ENCODE data around the gene TKTL2. TPM values are rescaled to one million over a fixed set of nuclear protein-coding genes. Genes with fewer than 3 reads are reported as not detected.
"Not testable (repeated sequence)": the region's sequence is repeated elsewhere in the genome, so short reads cannot be mapped to it uniquely, and the experiment has no call there.

TKTL2 gene
- total RNA-seq, 3 donors from 2014 or later, result not detected

DNA sequence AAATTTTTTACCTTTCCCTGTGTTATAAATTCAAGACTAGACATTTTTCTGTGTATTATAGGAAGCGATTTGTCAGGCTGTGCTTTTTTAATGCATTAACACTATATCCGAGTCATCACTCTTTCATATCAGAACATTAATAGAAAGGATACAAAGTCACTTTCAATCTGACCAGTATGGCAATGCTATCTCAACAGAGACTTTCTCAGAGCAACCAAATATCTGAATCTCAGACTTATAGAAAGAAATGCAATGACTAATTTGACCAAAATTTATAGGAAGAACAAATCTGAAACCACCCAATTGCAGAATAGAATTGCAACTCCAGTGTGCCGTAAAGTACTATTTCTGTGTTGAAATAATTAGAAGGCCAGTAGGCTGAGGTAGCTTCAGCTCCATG, 473 bp upstream of the TKTL2 start:
- no peaks in the 10 kb centered on the region for H3K36me3 Mint-ChIP-seq (ENCODE audit: insufficient read depth)
- no peaks in the 10 kb centered on the region for H3K9me3 Mint-ChIP-seq
- H3K27me3 Mint-ChIP-seq (ENCODE audit: low read depth), result no peaks in the 10 kb centered on the region
- H3K4me3 Mint-ChIP-seq, result no peak overlapping the region
- no peaks in the 10 kb centered on the region for H3K4me1 Mint-ChIP-seq (ENCODE audit: low read depth)
- ATAC-seq (no peak), DNase-seq (no peak)

DNA sequence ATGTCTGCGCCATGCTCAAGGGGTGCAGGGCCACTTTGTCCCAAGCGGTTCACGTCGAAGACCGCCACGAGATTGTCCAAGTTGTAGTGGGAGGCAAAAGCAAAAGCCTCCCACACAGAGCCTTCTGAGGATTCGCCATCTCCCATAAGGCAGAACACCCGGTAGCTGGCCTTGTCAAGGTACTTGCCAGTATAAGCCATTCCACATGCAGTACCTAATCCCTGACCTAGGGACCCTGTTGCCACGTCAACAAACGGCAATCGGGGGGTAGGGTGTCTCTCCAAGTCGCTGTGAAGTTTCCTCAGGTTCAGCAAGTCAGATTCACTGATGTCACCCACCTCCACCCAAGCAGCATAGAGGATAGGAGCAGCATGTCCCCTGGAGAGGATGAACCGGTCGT, 424 bp downstream of the TKTL2 start:
- H3K4me3 Mint-ChIP-seq, result no peak overlapping the region
- DNase-seq (no peak), ATAC-seq (no peak)
- H3K9me3 Mint-ChIP-seq, result no peaks in the 10 kb centered on the region
- no peaks in the 10 kb centered on the region for H3K36me3 Mint-ChIP-seq (ENCODE audit: insufficient read depth)
- no peaks in the 10 kb centered on the region for H3K27me3 Mint-ChIP-seq (ENCODE audit: low read depth)
- H3K4me1 Mint-ChIP-seq (ENCODE audit: low read depth), result no peaks in the 10 kb centered on the region

- H3K9me3 Mint-ChIP-seq, result no peaks in the 10 kb centered on the region
- peaks cover 3% of the 10 kb centered on the region for H3K27me3 Mint-ChIP-seq (ENCODE audit: low read depth)
- H3K4me1 Mint-ChIP-seq (ENCODE audit: low read depth), result no peaks in the 10 kb centered on the region
- no peak overlapping the region for H3K4me3 Mint-ChIP-seq
- no peak for ATAC-seq
- no peaks in the 10 kb centered on the region for H3K36me3 Mint-ChIP-seq (ENCODE audit: insufficient read depth)
- DNase-seq, result no peak
These were observed 3.2 kb downstream of the TKTL2 start for GRCh38 chr4:163470391-163470790.

GRCh38 chr4:163467082-163467770, 6.3 kb downstream of the TKTL2 start:
- Mint-ChIP-seq H3K4me3 (no peak overlapping the region), H3K36me3 (ENCODE audit: insufficient read depth) (no peaks in the 10 kb centered on the region), H3K9me3 (no peaks in the 10 kb centered on the region), H3K27me3 (ENCODE audit: low read depth) (peaks cover 6% of the 10 kb centered on the region), H3K4me1 (ENCODE audit: low read depth) (no peaks in the 10 kb centered on the region)
- no peak for DNase-seq
- no peak for ATAC-seq

- DNase-seq (no peak), ATAC-seq (no peak)
- no peaks in the 10 kb centered on the region for H3K36me3 Mint-ChIP-seq (ENCODE audit: insufficient read depth)
- no peak overlapping the region for H3K4me3 Mint-ChIP-seq
- peaks cover 12% of the 10 kb centered on the region for H3K27me3 Mint-ChIP-seq (ENCODE audit: low read depth)
- no peaks in the 10 kb centered on the region for H3K9me3 Mint-ChIP-seq
- no peaks in the 10 kb centered on the region for H3K4me1 Mint-ChIP-seq (ENCODE audit: low read depth)
These were observed 11.0 kb downstream of the TKTL2 start for GRCh38 chr4:163462556-163462955.

DNA sequence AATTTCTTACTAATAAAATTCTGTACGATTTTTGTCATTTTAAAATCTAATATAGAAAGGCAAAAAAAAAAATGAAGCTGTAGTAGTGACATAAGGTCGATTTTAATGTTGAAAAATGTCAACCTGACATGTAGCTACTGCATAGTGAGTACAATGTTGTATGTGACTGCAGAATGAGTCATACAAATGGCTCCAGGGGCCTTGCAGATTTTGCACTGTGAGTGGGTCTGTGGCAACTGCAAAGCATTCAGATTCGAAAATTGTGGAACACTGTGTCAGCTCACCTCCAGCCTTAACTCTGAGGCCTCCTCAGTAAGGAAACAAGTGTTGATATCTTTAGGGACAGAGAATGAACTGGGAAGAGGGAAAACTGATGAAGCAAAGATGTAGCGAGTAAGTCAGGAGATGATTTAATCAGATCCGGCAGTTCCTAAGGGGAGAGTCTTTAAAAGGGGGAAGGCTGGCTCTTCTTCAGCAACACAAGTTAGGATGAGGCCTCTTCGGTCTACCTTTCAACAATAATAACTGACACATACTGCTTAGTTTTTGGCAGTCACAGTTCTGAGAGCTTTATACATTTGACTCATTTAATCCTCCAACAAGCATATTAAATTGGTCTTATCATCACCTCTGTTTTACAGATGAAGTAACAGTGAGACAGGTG, 24.9 kb downstream of the TKTL2 start:
- no peak for DNase-seq
- ATAC-seq, result no peak
- no peaks in the 10 kb centered on the region for H3K9me3 Mint-ChIP-seq

DNA sequence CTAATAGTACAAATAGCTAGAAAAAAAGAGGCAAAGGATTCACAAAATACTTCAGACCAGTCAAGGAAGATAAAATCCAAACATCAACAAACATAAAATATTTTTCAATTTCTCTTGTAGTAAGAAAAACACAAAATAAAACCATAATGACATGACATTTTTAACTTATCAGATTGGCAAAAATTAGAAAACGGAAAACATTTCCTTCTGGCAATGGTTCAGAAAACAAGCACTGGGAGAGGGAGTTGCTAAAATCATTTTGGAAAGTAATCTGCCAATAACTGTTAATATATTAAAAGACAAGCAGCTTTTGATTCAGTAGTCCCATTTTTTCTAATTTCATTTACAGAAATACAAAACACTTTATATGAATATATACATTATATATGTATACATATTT, 26.1 kb downstream of the TKTL2 start:
- H3K9me3 Mint-ChIP-seq, result no peaks in the 10 kb centered on the region
- DNase-seq (no peak), ATAC-seq (no peak)
- H3K36me3 Mint-ChIP-seq (ENCODE audit: insufficient read depth), result no peaks in the 10 kb centered on the region
- no peaks in the 10 kb centered on the region for H3K4me1 Mint-ChIP-seq (ENCODE audit: low read depth)
- H3K27me3 Mint-ChIP-seq (ENCODE audit: low read depth), result peaks cover 7% of the 10 kb centered on the region
- no peak overlapping the region for H3K4me3 Mint-ChIP-seq

More for the DNA sequence above, 24.9 kb downstream of the TKTL2 start:
- Mint-ChIP-seq H3K4me1 (ENCODE audit: low read depth) (no peaks in the 10 kb centered on the region), H3K27me3 (ENCODE audit: low read depth) (peaks cover 3% of the 10 kb centered on the region), H3K36me3 (ENCODE audit: insufficient read depth) (no peaks in the 10 kb centered on the region), H3K4me3 (no peak overlapping the region)

DNA sequence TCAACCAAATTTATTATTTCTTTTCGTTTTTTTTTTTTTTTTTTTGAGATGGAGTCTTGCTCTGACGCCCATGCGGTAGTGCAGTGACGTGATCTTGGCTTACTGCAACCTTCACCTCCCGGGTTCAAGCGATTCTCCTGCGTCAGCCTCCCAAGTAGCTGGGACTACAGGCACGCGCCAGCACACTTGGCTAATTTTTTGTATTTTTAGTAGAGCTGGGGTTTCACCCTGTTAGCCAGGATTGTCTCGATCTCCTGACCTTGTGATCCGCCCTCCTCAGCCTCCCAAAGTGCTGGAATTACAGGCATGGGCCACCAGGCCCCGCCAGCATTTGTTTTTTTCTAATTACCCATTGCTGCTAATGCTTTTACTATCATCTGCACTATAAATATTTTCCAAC, 26.5 kb downstream of the TKTL2 start:
- not testable (repeated sequence) for H3K9me3 Mint-ChIP-seq, H3K4me3 Mint-ChIP-seq

DNA sequence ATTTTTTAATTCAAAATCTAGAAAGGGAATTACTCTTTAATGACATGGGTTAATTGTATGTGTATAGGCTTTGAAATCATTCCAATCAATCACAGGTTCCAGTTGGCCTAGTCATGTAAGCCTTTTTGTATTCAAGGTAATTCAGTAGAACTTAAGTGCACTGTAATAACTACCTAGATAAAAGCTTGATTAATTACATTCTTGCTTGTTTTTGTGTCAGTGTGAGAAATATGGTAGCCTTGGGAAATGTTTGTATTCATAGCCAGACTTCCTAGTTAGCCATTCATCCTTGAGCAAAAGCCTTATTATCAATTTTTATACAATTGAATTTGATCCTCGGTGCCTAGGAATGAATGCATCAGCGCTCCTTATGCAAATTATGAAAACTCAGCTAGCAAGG, 33.5 kb downstream of the TKTL2 start:
- no peak for ATAC-seq
- H3K9me3 Mint-ChIP-seq, result no peaks in the 10 kb centered on the region
- H3K36me3 Mint-ChIP-seq (ENCODE audit: insufficient read depth), result no peaks in the 10 kb centered on the region
- no peaks in the 10 kb centered on the region for H3K4me1 Mint-ChIP-seq (ENCODE audit: low read depth)
- H3K4me3 Mint-ChIP-seq, result no peak overlapping the region
- DNase-seq, result no peak
- H3K27me3 Mint-ChIP-seq (ENCODE audit: low read depth), result peaks cover 10% of the 10 kb centered on the region

More for the DNA sequence above, 26.5 kb downstream of the TKTL2 start:
- not testable (repeated sequence) for ATAC-seq; DNase-seq; H3K36me3 Mint-ChIP-seq (ENCODE audit: insufficient read depth); H3K4me1 Mint-ChIP-seq (ENCODE audit: low read depth)
- peaks cover 11% of the 10 kb centered on the region for H3K27me3 Mint-ChIP-seq (ENCODE audit: low read depth)

Other genes with a start within 250 kb of the TKTL2 start
- under 1 TPM in 2 of 3 donors, not detected in 1; 0.05 to 0.11 TPM for gene NPY1R, start 141.2 kb downstream of the TKTL2 start, total RNA-seq
- gene NPY5R, start 129.9 kb downstream of the TKTL2 start, total RNA-seq, result not detected
- 10 to 100 TPM; 66.1 to 76.3 (median 68.6) TPM for gene TMA16, start 20.9 kb upstream of the TKTL2 start, total RNA-seq

Data from activated T-cell treated with anti-CD3 and anti-CD28 coated beads, Interleukin-2, amount 50 U/mL, for 4 hours (primary cell).